WTC11 (cell line): ENCODE measurements around the gene ITPK1. TPM values are rescaled to one million over a fixed set of nuclear protein-coding genes. Genes with fewer than 3 reads are reported as not detected.
A peak's percentile ranks its signal among the peaks of the same experiment; 100 is the strongest.

Experiments used
- ATAC-seq: fragments of 200-7000 bp; cut with Tn5 transposase; 2 replicates; pipeline ENCODE4 v1.10.0; 2021; ENCODE audit warnings: mild to moderate bottlenecking, moderate library complexity
- CTCF ChIA-PET: fragments of 300-600 bp; sonication (Branson Sonifier 250); formaldehyde crosslinking; loops from one replicate; lab custom pipeline; 2021; ENCODE audit warnings: antibody characterized with exemption; lab: Charles Lee
- POLR2A ChIA-PET: fragments of 350-600 bp; sonication (Branson Sonifier 250); formaldehyde crosslinking; loops from one replicate; lab custom pipeline; 2021; ENCODE audit warnings: antibody characterized with exemption; lab: Charles Lee
- DNase-seq: peaks from one replicate; pipeline ENCODE4 v3.0.0; 2021; ENCODE audit warnings: low spot score
- H3K27ac Mint-ChIP-seq: 2 replicates; pipeline ENCODE4 v1.8.0; 2021; ENCODE audit warnings: mixed read lengths
- H3K27me3 Mint-ChIP-seq: 2 replicates; pipeline ENCODE4 v1.8.0; 2021; ENCODE audit warnings: low read depth, mild to moderate bottlenecking, moderate library complexity, mixed read lengths
- H3K36me3 Mint-ChIP-seq: 2 replicates; pipeline ENCODE4 v1.8.0; 2021; ENCODE audit warnings: mixed read lengths
- H3K4me1 Mint-ChIP-seq: 2 replicates; pipeline ENCODE4 v1.8.0; 2022; ENCODE audit warnings: mixed read lengths
- H3K4me3 Mint-ChIP-seq: 2 replicates; pipeline ENCODE4 v1.8.0; 2021; ENCODE audit warnings: mild to moderate bottlenecking, moderate library complexity, mixed read lengths
- H3K9me3 Mint-ChIP-seq: 2 replicates; pipeline ENCODE4 v1.8.0; 2021; ENCODE audit warnings: mixed read lengths
- ATF2 ChIP-seq: sonication (generic); formaldehyde crosslinking; IDR thresholded peaks from 2 replicates; pipeline ENCODE4 v1.8.1; 2022; ENCODE audit warnings: low read depth, missing genetic modification reagents, borderline replicate concordance
- ATF6 ChIP-seq: sonication (generic); formaldehyde crosslinking; IDR thresholded peaks from 2 replicates; pipeline ENCODE4 v1.8.1; 2023; ENCODE audit warnings: mild to moderate bottlenecking, missing genetic modification reagents
- CBFB ChIP-seq: sonication (generic); formaldehyde crosslinking; IDR thresholded peaks from 2 replicates; pipeline ENCODE4 v1.8.1; 2022; ENCODE audit warnings: mild to moderate bottlenecking, low read depth, missing genetic modification reagents
- CTCF ChIP-seq: fragments of 200-600 bp; IDR thresholded peaks from 2 replicates; pipeline ENCODE4 v1.8.0; 2022; ENCODE audit warnings: antibody characterized with exemption
- E2F5 ChIP-seq: sonication (generic); formaldehyde crosslinking; IDR thresholded peaks from 2 replicates; pipeline ENCODE4 v1.8.1; 2022; ENCODE audit warnings: mild to moderate bottlenecking, moderate library complexity, missing genetic modification reagents
- ETV6 ChIP-seq: sonication (generic); formaldehyde crosslinking; IDR thresholded peaks from 2 replicates; pipeline ENCODE4 v1.8.1; 2022; ENCODE audit warnings: mild to moderate bottlenecking, missing genetic modification reagents
- GTF2I ChIP-seq: fragments of 250-450 bp; sonication (Bioruptor Pico); conservative IDR thresholded peaks from 2 replicates; pipeline ENCODE4 v1.4.0; 2021; ENCODE audit warnings: mild to moderate bottlenecking
- NFE2L1 ChIP-seq: sonication (generic); formaldehyde crosslinking; IDR thresholded peaks from 2 replicates; pipeline ENCODE4 v1.8.1; 2023; ENCODE audit warnings: missing genetic modification reagents
- NFYB ChIP-seq: sonication (generic); formaldehyde crosslinking; conservative IDR thresholded peaks from 2 replicates; pipeline ENCODE4 v1.8.0; 2022; ENCODE audit warnings: low read depth, missing genetic modification reagents
- OVOL2 ChIP-seq: fragments of 250-450 bp; sonication (Bioruptor Pico); IDR thresholded peaks from 2 replicates; pipeline ENCODE4 v1.9.0; 2021; ENCODE audit warnings: mild to moderate bottlenecking, borderline replicate concordance
- PREB ChIP-seq: sonication (generic); formaldehyde crosslinking; IDR thresholded peaks from 2 replicates; pipeline ENCODE4 v1.8.1; 2022; ENCODE audit warnings: mild to moderate bottlenecking, missing genetic modification reagents, moderate library complexity, borderline replicate concordance
- RORB ChIP-seq: fragments of 250-450 bp; sonication (Bioruptor Pico); IDR thresholded peaks from 2 replicates; pipeline ENCODE4 v1.9.0; 2021; ENCODE audit warnings: mild to moderate bottlenecking
- SMAD4 ChIP-seq: sonication (generic); formaldehyde crosslinking; IDR thresholded peaks from 2 replicates; pipeline ENCODE4 v1.8.0; 2022; ENCODE audit warnings: mild to moderate bottlenecking, missing genetic modification reagents
- SOX15 ChIP-seq: fragments of 250-450 bp; sonication (Bioruptor Pico); IDR thresholded peaks from 2 replicates; pipeline ENCODE4 v1.9.0; 2021; ENCODE audit warnings: mild to moderate bottlenecking
- USF2 ChIP-seq: sonication (generic); formaldehyde crosslinking; IDR thresholded peaks from 2 replicates; pipeline ENCODE4 v1.8.1; 2023; ENCODE audit warnings: mild to moderate bottlenecking, missing genetic modification reagents, moderate library complexity
- ZBTB21 ChIP-seq: sonication (generic); formaldehyde crosslinking; IDR thresholded peaks from 2 replicates; pipeline ENCODE4 v1.8.1; 2023; ENCODE audit warnings: mild to moderate bottlenecking, missing genetic modification reagents, borderline replicate concordance
- ZNF138 ChIP-seq: sonication (generic); formaldehyde crosslinking; conservative IDR thresholded peaks from 2 replicates; pipeline ENCODE4 v1.8.1; 2022; ENCODE audit warnings: mild to moderate bottlenecking, moderate library complexity, missing genetic modification reagents
- ZNF317 ChIP-seq: sonication (generic); formaldehyde crosslinking; IDR thresholded peaks from 2 replicates; pipeline ENCODE4 v1.8.1; 2023; ENCODE audit warnings: low read depth, mild to moderate bottlenecking, moderate library complexity, missing genetic modification reagents, borderline replicate concordance
- ZNF396 ChIP-seq: fragments of 250-450 bp; sonication (Bioruptor Pico); IDR thresholded peaks from 2 replicates; pipeline ENCODE4 v1.8.0; 2021; ENCODE audit warnings: mild to moderate bottlenecking, moderate library complexity, borderline replicate concordance
- ZNF423 ChIP-seq: fragments of 250-450 bp; sonication (Bioruptor Pico); IDR thresholded peaks from 2 replicates; pipeline ENCODE4 v2.1.2; 2022; ENCODE audit warnings: mild to moderate bottlenecking, moderate library complexity
- ZNF512 ChIP-seq: sonication (generic); formaldehyde crosslinking; IDR thresholded peaks from 2 replicates; pipeline ENCODE4 v1.8.1; 2022; ENCODE audit warnings: missing genetic modification reagents, borderline replicate concordance
- total RNA-seq: library from RNA; stranded (reverse); gene quantifications from 3 replicates; pipeline ENCODE4 v1.2.3, GENCODE V29; 2021

Gene ITPK1
- total RNA-seq, 1 experiment from 2014 or later: 144 TPM

GRCh38 chr14:93096691-93097322, 18.9 kb downstream of the ITPK1 start (continued):
- TF ChIP-seq ZNF423 (CRISPR knock-in tag) (no peak), ATF6 (no peak)

GRCh38 chr14:93095742-93096510, 19.8 kb downstream of the ITPK1 start:
- no peak overlapping the region for H3K4me3 Mint-ChIP-seq
- CTCF ChIA-PET: interaction anchor here (0.8 to 10.7 kb wide), 2 partner anchors 9 to 18 kb away, joined by 3 to 118 read pairs; partner anchors contain the start of gene ITPK1
- TF ChIP-seq ETV6 (CRISPR knock-in tag): no peak
- TF ChIP-seq NFE2L1 (CRISPR knock-in tag): no peak
- TF ChIP-seq GTF2I (CRISPR knock-in tag): no peak
- no peak for TF ChIP-seq E2F5 (CRISPR knock-in tag)
- no peak for TF ChIP-seq SMAD4 (CRISPR knock-in tag)
- no peak for TF ChIP-seq RORB (CRISPR knock-in tag)
- no peak for TF ChIP-seq CTCF
- no peak for TF ChIP-seq ZNF138 (CRISPR knock-in tag)
- TF ChIP-seq ZNF396 (CRISPR knock-in tag): no peak
- TF ChIP-seq NFYB (CRISPR knock-in tag): no peak
- TF ChIP-seq CBFB (CRISPR knock-in tag): no peak
- no peak for TF ChIP-seq ATF2 (CRISPR knock-in tag)
- no peak for TF ChIP-seq OVOL2 (CRISPR knock-in tag)
- TF ChIP-seq ZNF512 (CRISPR knock-in tag): no peak
- no peak for TF ChIP-seq ZNF317
- TF ChIP-seq USF2 (CRISPR knock-in tag): no peak
- TF ChIP-seq ZBTB21: no peak
- TF ChIP-seq SOX15 (CRISPR knock-in tag): no peak
- TF ChIP-seq PREB (CRISPR knock-in tag): no peak
- ATAC-seq: no peak
- H3K27me3 Mint-ChIP-seq: no peaks in the 10 kb centered on the region
- H3K36me3 Mint-ChIP-seq: no peaks in the 10 kb centered on the region
- H3K9me3 Mint-ChIP-seq: no peaks in the 10 kb centered on the region
- DNase-seq: no peak
- peaks cover 54% of the 10 kb centered on the region for H3K4me1 Mint-ChIP-seq
- peak overlapping the region; percentile 7; the same call in 1 of the 2 replicates for H3K27ac Mint-ChIP-seq
- POLR2A ChIA-PET: interaction anchor here (0.6 kb wide), 1 partner anchor 16 kb away, joined by 5 read pairs; no protein-coding TSS in a partner anchor
